ENCODE measurements around the gene OTUD1. TPM values are rescaled to one million over a fixed set of nuclear protein-coding genes. Genes with fewer than 3 reads are reported as not detected.

Gene OTUD1
- total and polyA plus RNA-seq, 10 of the 15 experiments (the other 5 are each of a cell fraction or from before 2014, with no cell fraction given), result 0.18 to 1.6 (median 0.63) TPM; not detected in 1

GRCh38 chr10:23408330-23408976, 30.4 kb upstream of the OTUD1 start:
- no TSS peak for BruUV-seq (replicated peaks)
- intact Hi-C loops (cut with micrococcal nuclease; ENCODE audit: unreplicated experiment) (no loop called here), in situ Hi-C loops (cut with MboI) (no loop called here)
- TF ChIP-seq ATF3 (IDR thresholded peaks at IDR 0.05; ENCODE audit: borderline replicate concordance, extremely low read depth, low read depth, low read length) (no peak), IRF4 (IDR thresholded peaks at IDR 0.05; ENCODE audit: low read depth, low read length) (no peak), ZNF207 (IDR thresholded peaks at IDR 0.05; ENCODE audit: borderline replicate concordance) (no peak), RFX5 (IDR thresholded peaks at IDR 0.05; ENCODE audit: low read depth, low read length) (no peak), TBL1XR1 (IDR thresholded peaks at IDR 0.05; ENCODE audit: low read depth, low read length) (no peak), ELK1 (IDR thresholded peaks at IDR 0.05; ENCODE audit: low read depth, low read length) (no peak), KAT2A (conservative IDR thresholded peaks at IDR 0.05; ENCODE audit: control insufficient read depth, low read depth, low read length) (no peak), IRF3 (IDR thresholded peaks at IDR 0.05) (no peak), ZSCAN29 (IDR thresholded peaks at IDR 0.05) (no peak), GABPA (IDR thresholded peaks at IDR 0.05; ENCODE audit: low read depth) (no peak)
- TF ChIP-seq, protein P1, sequence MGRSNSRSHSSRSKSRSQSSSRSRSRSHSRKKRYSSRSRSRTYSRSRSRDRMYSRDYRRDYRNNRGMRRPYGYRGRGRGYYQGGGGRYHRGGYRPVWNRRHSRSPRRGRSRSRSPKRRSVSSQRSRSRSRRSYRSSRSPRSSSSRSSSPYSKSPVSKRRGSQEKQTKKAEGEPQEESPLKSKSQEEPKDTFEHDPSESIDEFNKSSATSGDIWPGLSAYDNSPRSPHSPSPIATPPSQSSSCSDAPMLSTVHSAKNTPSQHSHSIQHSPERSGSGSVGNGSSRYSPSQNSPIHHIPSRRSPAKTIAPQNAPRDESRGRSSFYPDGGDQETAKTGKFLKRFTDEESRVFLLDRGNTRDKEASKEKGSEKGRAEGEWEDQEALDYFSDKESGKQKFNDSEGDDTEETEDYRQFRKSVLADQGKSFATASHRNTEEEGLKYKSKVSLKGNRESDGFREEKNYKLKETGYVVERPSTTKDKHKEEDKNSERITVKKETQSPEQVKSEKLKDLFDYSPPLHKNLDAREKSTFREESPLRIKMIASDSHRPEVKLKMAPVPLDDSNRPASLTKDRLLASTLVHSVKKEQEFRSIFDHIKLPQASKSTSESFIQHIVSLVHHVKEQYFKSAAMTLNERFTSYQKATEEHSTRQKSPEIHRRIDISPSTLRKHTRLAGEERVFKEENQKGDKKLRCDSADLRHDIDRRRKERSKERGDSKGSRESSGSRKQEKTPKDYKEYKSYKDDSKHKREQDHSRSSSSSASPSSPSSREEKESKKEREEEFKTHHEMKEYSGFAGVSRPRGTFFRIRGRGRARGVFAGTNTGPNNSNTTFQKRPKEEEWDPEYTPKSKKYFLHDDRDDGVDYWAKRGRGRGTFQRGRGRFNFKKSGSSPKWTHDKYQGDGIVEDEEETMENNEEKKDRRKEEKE (IDR thresholded peaks at IDR 0.05), result no peak
- WGBS (ENCODE audit: insufficient coverage, insufficient replicate concordance, low lambda C conversion rate, missing lambda C conversion rate), result 75% methylated on average over 8 of the region's 8 CpGs
- Histone ChIP-seq H3K9me3 (replicated peaks; ENCODE audit: control insufficient read depth, insufficient read depth, low read length) (no peaks in the 10 kb centered on the region), H2AFZ (ENCODE audit: control insufficient read depth, low read depth, low read length) (no peak overlapping the region), H3K4me1 (ENCODE audit: control insufficient read depth, insufficient read depth, low read length) (peaks cover 9% of the 10 kb centered on the region), H3K4me3 (no peak overlapping the region), H3K9ac (ENCODE audit: control insufficient read depth, insufficient read depth, low read length) (no peak overlapping the region), H3K27me3 (replicated peaks in 1 of 2; ENCODE audit: control insufficient read depth in 2 of 2, insufficient read depth in 2 of 2, low read length in 1 of 2) (no peaks in the 10 kb centered on the region), H3K36me3 (ENCODE audit: control insufficient read depth in 2 of 2, insufficient read depth in 2 of 2, low read length in 1 of 2) (no peaks in the 10 kb centered on the region), H3K27ac (ENCODE audit: control insufficient read depth, insufficient read depth) (no peak overlapping the region), H3K4me2 (ENCODE audit: control insufficient read depth, insufficient read depth) (no peak overlapping the region), H3K79me2 (ENCODE audit: control insufficient read depth, insufficient read depth, low read length) (no peaks in the 10 kb centered on the region), H4K20me1 (ENCODE audit: control insufficient read depth, insufficient read depth) (no peaks in the 10 kb centered on the region)
- SMC1A ChIA-PET (ENCODE audit: uncharacterized antibody, unreplicated experiment), result no interaction called here
- no peak for ATAC-seq
- RAD21 ChIA-PET (ENCODE audit: unreplicated experiment), result no interaction called here
- FAIRE-seq, result no peak
- CTCF ChIA-PET, result no interaction called here
- no peak for DNase-seq (ENCODE audit: low read depth, low spot score)
- POLR2A ChIA-PET, result no interaction called here

All from GM12878 (cell line).